Spleen (tissue), 13 donors: ENCODE results near the gene PERP. TPM values are rescaled to one million over a fixed set of nuclear protein-coding genes. Genes with fewer than 3 reads are reported as not detected.

ENCODE experiments used
- DNase-seq: peaks from one replicate; pipeline ENCODE4 v3.0.0-alpha.2; 2020
- H3K27ac ChIP-seq, 8 donors: fragments of 200-600 bp; sonication (generic) in 7 of 8; 1 replicate in 4 of 8; 2 replicates in 4 of 8; pipeline versions ENCODE4 v1.5.0 to v1.8.0; 2016 to 2021; ENCODE audit warnings: inconsistent platforms in 4 of 8, mild to moderate bottlenecking in 4 of 8, moderate library complexity in 1 of 8
- H3K27me3 ChIP-seq, 7 donors: fragments of 200-600 bp; sonication (generic) in 6 of 7; replicated peaks in 1 of 7; 1 replicate in 4 of 7; 2 replicates in 3 of 7; pipeline versions ENCODE4 v1.5.0 to v1.8.0; 2016 to 2021; ENCODE audit warnings: inconsistent platforms in 3 of 7, mild to moderate bottlenecking in 1 of 7
- H3K36me3 ChIP-seq, 6 donors: fragments of 200-600 bp; sonication (generic) in 5 of 6; 1 replicate in 4 of 6; 2 replicates in 2 of 6; pipeline versions ENCODE4 v1.5.0 to v1.8.0; 2016 to 2021; ENCODE audit warnings: inconsistent platforms in 2 of 6
- H3K4me1 ChIP-seq, 6 donors: fragments of 200-600 bp; sonication (generic) in 5 of 6; 1 replicate in 3 of 6; 2 replicates in 3 of 6; pipeline versions ENCODE4 v1.5.0 to v1.8.0; 2016 to 2021; ENCODE audit warnings: inconsistent platforms in 3 of 6
- H3K4me3 ChIP-seq, 8 donors: fragments of 200-600 bp; sonication (generic) in 7 of 8; 1 replicate in 4 of 8; 2 replicates in 4 of 8; pipeline versions ENCODE4 v1.5.0 to v1.8.0; 2016 to 2021; ENCODE audit warnings: inconsistent platforms in 4 of 8, mild to moderate bottlenecking in 4 of 8, moderate library complexity in 2 of 8
- H3K9me3 ChIP-seq, 8 donors: fragments of 200-600 bp; sonication (generic) in 7 of 8; 1 replicate in 4 of 8; 2 replicates in 4 of 8; pipeline versions ENCODE4 v1.5.0 to v1.8.0; 2016 to 2021; ENCODE audit warnings: inconsistent platforms in 4 of 8
- CTCF ChIP-seq, 11 experiments: fragments of 200-600 bp in 7 of 11; fragments of 450-650 bp in 4 of 11; sonication (generic) in 4 of 11; IDR thresholded peaks in 8 of 11; conservative IDR thresholded peaks in 3 of 11; 1 replicate in 7 of 11; 2 replicates in 4 of 11; pipeline versions ENCODE4 v1.4.0 to v1.8.0; 2016 to 2021; ENCODE audit warnings: antibody characterized with exemption in 11 of 11, inconsistent platforms in 4 of 11, mild to moderate bottlenecking in 1 of 11
- POLR2A ChIP-seq, 3 donors: fragments of 450-650 bp; IDR thresholded peaks; one replicate each; pipeline ENCODE4 v1.5.1; 2017; ENCODE audit warnings: antibody characterized with exemption in 3 of 3, mild to moderate bottlenecking in 1 of 3
- POLR2AphosphoS5 ChIP-seq, 3 donors: sonication (generic); formaldehyde crosslinking; IDR thresholded peaks; one replicate each; pipeline ENCODE4 v1.5.1; 2017; ENCODE audit warnings: antibody characterized with exemption in 3 of 3
- WGBS, 5 donors: extraction: QIAGEN DNeasy Blood & Tissue Kit in 3 of 5; methylation state at CpG; one replicate each; pipeline versions ENCODE4 v1.1.5 to v1.1.7; 2013 to 2018; 5-methylcytosine and 5-hydroxymethylcytosine counted together
- intact Hi-C: fragments of 100-400 bp; cut with DNase I; formaldehyde crosslinking; loops from one replicate; pipeline ENCODE4 v1.15.0; 2023; ENCODE audit warnings: low total_unique reads
- long read RNA-seq, 2 donors: transcript quantifications; one replicate each; lab custom pipeline, GENCODE V29; 2026
- polyA plus RNA-seq, 3 donors: library from polyadenylated mRNA; stranded (reverse); fragments of 200-250 nt; gene quantifications; one replicate each; pipeline ENCODE4 v1.2.1, GENCODE V29; 2013
- total RNA-seq, 7 donors: library from RNA; depleted of rRNA in 3 of 7; stranded (reverse); fragments of >200 nt in 3 of 7; fragmentation: NEBNext Ultra II Directional in 4 of 7; extraction: Animal tissue kit (Norgen Biotek cat#: 25700) in 4 of 7; gene quantifications; one replicate each; pipeline versions ENCODE4 v1.1.0 to v1.2.1, GENCODE V29; 2016 to 2021
- donor health status: healthy with polysubstance abuse.
- donor health status: DM: no; HTN: no; CAD: no; lungs with moderate emphysema.
- donor health status: DM: no; HTN: no; CAD: no.
- donor health status: Bipolar disorder and iron deficiency.
- donor health status: healthy.
- donor health status: DM: no; HTN: no; CAD: no.
- donor health status: DM: yes; HTN: yes; CAD: no.

PERP gene
- total RNA-seq (1 to 10 TPM in 1 of 7 donors, under 1 TPM in 6; 0.29 to 1.1 (median 0.56) TPM), polyA plus RNA-seq (under 1 TPM; 0.46 to 0.90 (median 0.55) TPM)
- long read RNA-seq, donor 1, full-length matches to known transcripts, result 1 of 1 reads
- long read RNA-seq, donor 1, partial matches to known transcripts, result 0 of 1 reads
- long read RNA-seq, donor 1, other reads (novel, unspliced or antisense), result 0 of 1 reads
- long read RNA-seq, donor 2, full-length matches to known transcripts, result 8 of 8 reads
- long read RNA-seq, donor 2, partial matches to known transcripts, result 0 of 8 reads
- long read RNA-seq, donor 2, other reads (novel, unspliced or antisense), result 0 of 8 reads

DNA sequence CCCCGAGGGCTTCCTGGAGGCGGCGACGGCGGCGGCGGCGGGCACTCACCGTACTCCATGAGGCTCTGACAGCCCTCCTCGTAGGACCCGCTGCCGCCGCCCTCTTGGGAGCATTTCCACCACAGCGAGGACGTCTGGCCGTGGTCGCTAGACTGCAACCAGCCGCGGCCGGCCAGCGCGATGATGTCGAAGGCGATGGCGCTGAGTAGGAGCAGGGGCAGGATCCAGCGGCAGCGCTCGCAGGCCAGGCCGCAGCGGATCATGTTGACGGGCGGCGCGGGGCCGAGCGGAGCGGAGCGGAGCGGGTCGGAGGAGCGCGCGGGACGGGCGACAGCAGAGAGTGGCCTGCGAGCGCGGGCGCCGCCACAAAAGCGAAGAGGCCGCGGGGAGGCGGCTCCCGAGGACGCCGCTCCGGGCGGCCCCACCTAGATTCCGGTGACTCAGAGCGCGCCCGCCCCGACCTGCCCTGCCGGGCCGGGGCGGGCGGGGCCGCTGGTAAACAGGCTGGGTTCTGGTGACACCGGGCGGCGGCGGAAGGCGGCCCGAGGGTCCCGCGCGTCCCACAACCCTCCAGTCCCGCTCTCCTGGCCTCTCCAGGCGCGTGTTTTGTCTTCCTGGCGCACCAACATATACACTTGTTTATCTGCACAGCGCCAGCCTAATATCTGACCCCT lies at the start of gene PERP:
Gene PERP (minus strand): TSS at position 342 of the 674 bp plus-strand sequence. CDS start 79 bp downstream, at position 263.
- H3K27me3 ChIP-seq, result peaks cover 0 to 67% (median 41%) of the 10 kb centered on the region in 7 donors
- no peaks in the 10 kb centered on the region for H3K9me3 ChIP-seq
- 1 to 5% (median 1%) methylated on average over 33 to 83 of the region's 83 CpGs for WGBS, 5 donors
- peak within 1 kb of the TSS in 2 of 8 donors; percentile 32 to 57 for H3K27ac ChIP-seq
- DNase-seq, result peak; percentile 89
- TF ChIP-seq POLR2A (IDR thresholded peaks at IDR 0.05) (no peak), POLR2AphosphoS5 (IDR thresholded peaks at IDR 0.05) (peak in 2 of 3 donors; percentile 37 to 50)
- intact Hi-C loops, result no loop called here
- no peaks in the 10 kb centered on the region for H3K36me3 ChIP-seq
- peaks cover 4 to 28% (median 22%) of the 10 kb centered on the region in 6 donors for H3K4me1 ChIP-seq
- peak within 1 kb of the TSS; percentile 40 to 75 (median 53) for H3K4me3 ChIP-seq

DNA sequence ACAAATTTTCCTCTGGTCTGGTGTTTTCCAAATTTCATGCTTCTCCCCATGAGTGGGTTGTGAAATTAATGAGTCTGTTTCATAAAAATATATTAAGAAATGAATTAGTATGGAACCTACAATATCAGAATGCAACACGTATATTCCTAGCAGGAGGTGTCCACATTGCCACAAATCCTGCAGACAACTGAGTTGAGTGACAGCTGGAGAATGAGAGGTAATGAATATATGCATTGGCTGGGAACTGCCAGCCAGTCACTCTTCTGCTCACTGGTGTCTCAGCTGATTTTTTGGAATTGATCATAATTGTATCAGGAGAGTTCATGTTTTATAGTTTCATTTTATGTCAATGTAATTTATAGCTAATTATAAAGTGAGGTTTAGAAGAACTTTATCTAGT lies 48.2 kb upstream of the PERP start:
- Histone ChIP-seq H3K27ac (no peak overlapping the region), H3K9me3 (peaks cover 0 to 25% (median 18%) of the 10 kb centered on the region in 8 donors), H3K4me1 (no peaks in the 10 kb centered on the region), H3K4me3 (no peak overlapping the region), H3K36me3 (no peaks in the 10 kb centered on the region), H3K27me3 (peaks cover 0 to 51% (median 12%) of the 10 kb centered on the region in 7 donors)
- TF ChIP-seq CTCF (IDR thresholded peaks at IDR 0.05 in 8 of 11, conservative IDR thresholded peaks at IDR 0.05 in 3 of 11) (no peak), POLR2A (IDR thresholded peaks at IDR 0.05) (no peak), POLR2AphosphoS5 (IDR thresholded peaks at IDR 0.05) (no peak)
- intact Hi-C loops, result no loop called here
- 76 to 83% (median 79%) methylated on average over 1 of the region's 1 CpG for WGBS, 5 donors
- no peak for DNase-seq

- no peak for TF ChIP-seq POLR2A (IDR thresholded peaks at IDR 0.05)
- TF ChIP-seq POLR2AphosphoS5 (IDR thresholded peaks at IDR 0.05), result no peak
- TF ChIP-seq CTCF (IDR thresholded peaks at IDR 0.05 in 8 of 11, conservative IDR thresholded peaks at IDR 0.05 in 3 of 11), result no peak
- WGBS, 5 donors, result 88 to 95% (median 94%) methylated on average over 5 of the region's 5 CpGs
- Histone ChIP-seq H3K4me1 (no peaks in the 10 kb centered on the region), H3K36me3 (no peaks in the 10 kb centered on the region), H3K4me3 (no peak overlapping the region), H3K27me3 (peaks cover 0 to 31% (median 0%) of the 10 kb centered on the region in 7 donors), H3K27ac (no peak overlapping the region), H3K9me3 (no peaks in the 10 kb centered on the region)
- no peak for DNase-seq
- intact Hi-C loops, result no loop called here
These were observed 39.3 kb upstream of the PERP start for GRCh38 chr6:138146544-138146943.

GRCh38 chr6:138145402-138145801 lies 38.2 kb upstream of the PERP start:
- Histone ChIP-seq H3K27me3 (peaks cover 0 to 25% (median 0%) of the 10 kb centered on the region in 7 donors), H3K27ac (no peak overlapping the region), H3K4me3 (no peak overlapping the region), H3K9me3 (no peaks in the 10 kb centered on the region), H3K4me1 (no peaks in the 10 kb centered on the region), H3K36me3 (no peaks in the 10 kb centered on the region)
- no peak for DNase-seq
- 77 to 91% (median 87%) methylated on average over 3 of the region's 3 CpGs for WGBS, 5 donors
- TF ChIP-seq POLR2AphosphoS5 (IDR thresholded peaks at IDR 0.05) (no peak), POLR2A (IDR thresholded peaks at IDR 0.05) (no peak), CTCF (IDR thresholded peaks at IDR 0.05 in 8 of 11, conservative IDR thresholded peaks at IDR 0.05 in 3 of 11) (no peak)
- intact Hi-C loops, result no loop called here
